NCI-H345 (cell line): Measurements from ENCODE around the gene TEKTIP1.
A peak's percentile ranks its signal among the peaks of the same experiment; 100 is the strongest.

ENCODE experiments used
- DNase-seq: peaks from one replicate; lab custom pipeline; 2025; lab: John Stamatoyannopoulos, UW

TEKTIP1 gene

GRCh38 chr19:3585301-3586126, 46.5 kb downstream of the TEKTIP1 start, which contains the start of gene GIPC3:
TSS of gene GIPC3 (plus strand) at chr19:3585478. CDS start at chr19:3585598, 120 bp downstream.
- DNase-seq = no peak

- peak; percentile 33 for DNase-seq
These were observed 47.2 kb downstream of the TEKTIP1 start for GRCh38 chr19:3586127-3586626.

GRCh38 chr19:3586707-3587346, 47.9 kb downstream of the TEKTIP1 start:
- no peak for DNase-seq

- DNase-seq = no peak
These were observed 50.5 kb downstream of the TEKTIP1 start for GRCh38 chr19:3589439-3589838.

- no peak for DNase-seq
These were observed 51.0 kb downstream of the TEKTIP1 start for GRCh38 chr19:3589949-3590348.

GRCh38 chr19:3590991-3591659, 52.2 kb downstream of the TEKTIP1 start:
- no peak for DNase-seq

- DNase-seq = no peak
These were observed 53.1 kb downstream of the TEKTIP1 start for GRCh38 chr19:3591876-3592613.

GRCh38 chr19:3593156-3593555, 54.2 kb downstream of the TEKTIP1 start:
- DNase-seq = no peak
